ENCODE results near the gene DDX50. TPM values are rescaled to one million over a fixed set of nuclear protein-coding genes. Genes with fewer than 3 reads are reported as not detected.

DDX50 gene
- total RNA-seq, 4 donors from 2014 or later, result 26.8 to 42.7 (median 31.5) TPM

GRCh38 chr10:68869623-68870022, 31.5 kb upstream of the DDX50 start:
- DNase-seq (ENCODE audit: low spot score in 2 of 2), result no peak
- WGBS, 2 donors, result 45 to 46% methylated on average over 2 of the region's 2 CpGs
- H3K4me3 ChIP-seq (ENCODE audit: low read depth, poor library complexity, severe bottlenecking), result no peak overlapping the region
- intact Hi-C loops (cut with DNase I; ENCODE audit: low total_unique reads), result no loop called here
- no peak for TF ChIP-seq POLR2A (IDR thresholded peaks at IDR 0.05)
- TF ChIP-seq CTCF (IDR thresholded peaks at IDR 0.05), result no peak

GRCh38 chr10:68870061-68870460, 31.1 kb upstream of the DDX50 start:
- TF ChIP-seq POLR2A (IDR thresholded peaks at IDR 0.05), result no peak
- no peak for TF ChIP-seq CTCF (IDR thresholded peaks at IDR 0.05)
- no peak for DNase-seq (ENCODE audit: low spot score in 2 of 2)
- intact Hi-C loops (cut with DNase I; ENCODE audit: low total_unique reads), result no loop called here
- WGBS, 2 donors, result 83 to 84% methylated on average over 2 of the region's 2 CpGs
- H3K4me3 ChIP-seq (ENCODE audit: low read depth, poor library complexity, severe bottlenecking), result no peak overlapping the region

- no peak for DNase-seq (ENCODE audit: low spot score in 2 of 2)
- intact Hi-C loops (cut with DNase I; ENCODE audit: low total_unique reads), result no loop called here
- H3K4me3 ChIP-seq (ENCODE audit: low read depth, poor library complexity, severe bottlenecking), result no peak overlapping the region
- WGBS, 2 donors, result 49 to 56% methylated on average over 3 of the region's 3 CpGs
- TF ChIP-seq POLR2A (IDR thresholded peaks at IDR 0.05), result no peak
- TF ChIP-seq CTCF (IDR thresholded peaks at IDR 0.05), result no peak
These were observed 30.5 kb upstream of the DDX50 start for GRCh38 chr10:68870545-68871104.

GRCh38 chr10:68871105-68871711, 29.9 kb upstream of the DDX50 start:
- no peak overlapping the region for H3K4me3 ChIP-seq (ENCODE audit: low read depth, poor library complexity, severe bottlenecking)
- intact Hi-C loops (cut with DNase I; ENCODE audit: low total_unique reads), result no loop called here
- WGBS, 2 donors, result 53 to 56% methylated on average over 6 of the region's 6 CpGs
- TF ChIP-seq POLR2A (IDR thresholded peaks at IDR 0.05) (no peak), CTCF (IDR thresholded peaks at IDR 0.05) (no peak)
- DNase-seq (ENCODE audit: low spot score in 2 of 2), result no peak

- H3K4me3 ChIP-seq (ENCODE audit: low read depth, poor library complexity, severe bottlenecking), result no peak overlapping the region
- 49 to 54% methylated on average over 5 of the region's 5 CpGs for WGBS, 2 donors
- TF ChIP-seq POLR2A (IDR thresholded peaks at IDR 0.05), result no peak
- TF ChIP-seq CTCF (IDR thresholded peaks at IDR 0.05), result no peak
- no peak for DNase-seq (ENCODE audit: low spot score in 2 of 2)
- intact Hi-C loops (cut with DNase I; ENCODE audit: low total_unique reads), result no loop called here
These were observed 29.3 kb upstream of the DDX50 start for GRCh38 chr10:68871731-68872342.
